Neural cell (in vitro differentiated cells): ENCODE measurements around the gene BNC2.

Experiments used
- CTCF ChIP-seq: fragments of 450-650 bp; IDR thresholded peaks from 2 replicates; pipeline ENCODE4 v1.5.1; 2014; ENCODE audit warnings: antibody characterized with exemption, mild to moderate bottlenecking, moderate library complexity; ENCODE audit not compliant: poor library complexity, severe bottlenecking
- EP300 ChIP-seq: fragments of 450-650 bp; conservative IDR thresholded peaks from 2 replicates; pipeline ENCODE4 v1.6.1; 2014; ENCODE audit warnings: antibody characterized with exemption, mild to moderate bottlenecking, moderate library complexity; ENCODE audit not compliant: poor library complexity, severe bottlenecking
- MXI1 ChIP-seq: fragments of 450-650 bp; conservative IDR thresholded peaks from 2 replicates; pipeline ENCODE4 v1.6.1; 2014; ENCODE audit warnings: antibody characterized with exemption, mild to moderate bottlenecking; ENCODE audit not compliant: poor library complexity, severe bottlenecking
- POLR2AphosphoS5 ChIP-seq: IDR thresholded peaks from 2 replicates; pipeline ENCODE4 v1.6.1; 2012

DNA sequence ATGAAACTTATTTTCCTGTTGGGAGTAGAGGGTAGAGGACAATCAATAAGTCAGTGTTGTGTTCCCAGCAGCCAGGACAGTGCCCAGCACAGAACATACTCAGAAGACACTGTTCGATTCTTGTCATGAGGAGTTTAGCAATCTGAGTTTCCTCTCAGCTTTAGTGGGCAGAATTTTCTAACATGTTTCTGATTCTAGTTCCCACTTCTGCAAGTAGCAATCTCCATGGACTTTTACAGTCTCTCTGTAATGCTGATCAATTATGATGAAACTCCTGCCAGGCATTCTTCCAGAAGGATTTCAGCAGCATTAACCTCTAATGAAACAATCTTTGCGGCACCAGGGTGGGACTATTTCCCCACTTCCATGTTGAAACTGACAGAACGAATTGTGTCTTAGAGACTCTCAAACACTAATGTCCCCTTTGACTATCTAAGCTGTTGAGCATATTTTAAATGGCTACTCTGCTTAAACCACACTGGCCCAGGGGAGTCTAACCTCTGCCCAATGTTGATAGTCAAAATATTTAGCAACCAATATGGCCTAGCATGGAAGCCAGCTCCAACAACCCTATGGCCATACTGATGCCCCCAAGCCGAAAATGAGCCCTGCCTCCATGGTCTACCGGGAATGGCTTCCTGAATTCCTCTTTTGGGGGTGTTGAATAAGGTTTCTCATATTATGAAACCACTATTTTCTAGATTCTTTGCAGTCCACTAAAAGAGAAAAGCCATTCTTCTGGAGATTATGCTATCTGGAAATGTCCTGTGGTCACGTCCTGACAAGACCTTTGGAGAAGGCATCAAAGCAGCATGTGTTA is 484.3 kb downstream of the BNC2 start:
- no peak for TF ChIP-seq CTCF
- TF ChIP-seq POLR2AphosphoS5, result no peak
- no peak for TF ChIP-seq EP300
- no peak for TF ChIP-seq MXI1
